WTC11 (cell line): ENCODE measurements around the gene TIMM50. TPM values are rescaled to one million over a fixed set of nuclear protein-coding genes. Genes with fewer than 3 reads are reported as not detected.

Experiments used
- ATAC-seq: fragments of 200-7000 bp; cut with Tn5 transposase; 2 replicates; pipeline ENCODE4 v1.10.0; 2021; ENCODE audit warnings: mild to moderate bottlenecking, moderate library complexity
- CTCF ChIA-PET: fragments of 300-600 bp; sonication (Branson Sonifier 250); formaldehyde crosslinking; loops from one replicate; lab custom pipeline; 2021; ENCODE audit warnings: antibody characterized with exemption; lab: Charles Lee
- POLR2A ChIA-PET: fragments of 350-600 bp; sonication (Branson Sonifier 250); formaldehyde crosslinking; loops from one replicate; lab custom pipeline; 2021; ENCODE audit warnings: antibody characterized with exemption; lab: Charles Lee
- DNase-seq: peaks from one replicate; pipeline ENCODE4 v3.0.0; 2021; ENCODE audit warnings: low spot score
- H3K27ac Mint-ChIP-seq: 2 replicates; pipeline ENCODE4 v1.8.0; 2021; ENCODE audit warnings: mixed read lengths
- H3K27me3 Mint-ChIP-seq: 2 replicates; pipeline ENCODE4 v1.8.0; 2021; ENCODE audit warnings: low read depth, mild to moderate bottlenecking, moderate library complexity, mixed read lengths
- H3K36me3 Mint-ChIP-seq: 2 replicates; pipeline ENCODE4 v1.8.0; 2021; ENCODE audit warnings: mixed read lengths
- H3K4me1 Mint-ChIP-seq: 2 replicates; pipeline ENCODE4 v1.8.0; 2022; ENCODE audit warnings: mixed read lengths
- H3K4me3 Mint-ChIP-seq: 2 replicates; pipeline ENCODE4 v1.8.0; 2021; ENCODE audit warnings: mild to moderate bottlenecking, moderate library complexity, mixed read lengths
- H3K9me3 Mint-ChIP-seq: 2 replicates; pipeline ENCODE4 v1.8.0; 2021; ENCODE audit warnings: mixed read lengths
- ESRRA ChIP-seq: sonication (generic); formaldehyde crosslinking; IDR thresholded peaks from 2 replicates; pipeline ENCODE4 v1.8.1; 2022; ENCODE audit warnings: mild to moderate bottlenecking, missing genetic modification reagents, borderline replicate concordance
- ETV6 ChIP-seq: sonication (generic); formaldehyde crosslinking; IDR thresholded peaks from 2 replicates; pipeline ENCODE4 v1.8.1; 2022; ENCODE audit warnings: mild to moderate bottlenecking, missing genetic modification reagents
- FOXJ3 ChIP-seq: sonication (generic); formaldehyde crosslinking; IDR thresholded peaks from 2 replicates; pipeline ENCODE4 v1.9.0; 2021; ENCODE audit warnings: missing genetic modification reagents, mild to moderate bottlenecking, borderline replicate concordance
- FOXP1 ChIP-seq: sonication (generic); formaldehyde crosslinking; IDR thresholded peaks from 2 replicates; pipeline ENCODE4 v1.8.0; 2022; ENCODE audit warnings: missing genetic modification reagents, mild to moderate bottlenecking, moderate library complexity, borderline replicate concordance
- MYBL2 ChIP-seq: sonication (generic); formaldehyde crosslinking; IDR thresholded peaks from 2 replicates; pipeline ENCODE4 v1.8.1; 2023; ENCODE audit warnings: mild to moderate bottlenecking, moderate library complexity, missing genetic modification reagents
- NFATC4 ChIP-seq: fragments of 250-450 bp; sonication (Bioruptor Pico); IDR thresholded peaks from 2 replicates; pipeline ENCODE4 v1.9.0; 2021; ENCODE audit warnings: mild to moderate bottlenecking
- NR2C2 ChIP-seq: sonication (generic); formaldehyde crosslinking; IDR thresholded peaks from 2 replicates; pipeline ENCODE4 v1.8.0; 2022; ENCODE audit warnings: mild to moderate bottlenecking, missing genetic modification reagents
- NR3C1 ChIP-seq: sonication (generic); formaldehyde crosslinking; conservative IDR thresholded peaks from 2 replicates; pipeline ENCODE4 v1.8.1; 2023; ENCODE audit warnings: low read depth, mild to moderate bottlenecking, missing genetic modification reagents
- RORB ChIP-seq: fragments of 250-450 bp; sonication (Bioruptor Pico); IDR thresholded peaks from 2 replicates; pipeline ENCODE4 v1.9.0; 2021; ENCODE audit warnings: mild to moderate bottlenecking
- SMAD4 ChIP-seq: sonication (generic); formaldehyde crosslinking; IDR thresholded peaks from 2 replicates; pipeline ENCODE4 v1.8.0; 2022; ENCODE audit warnings: mild to moderate bottlenecking, missing genetic modification reagents
- SP1 ChIP-seq: sonication (generic); formaldehyde crosslinking; conservative IDR thresholded peaks from 2 replicates; pipeline ENCODE4 v1.8.1; 2022; ENCODE audit warnings: missing genetic modification reagents
- ZNF138 ChIP-seq: sonication (generic); formaldehyde crosslinking; conservative IDR thresholded peaks from 2 replicates; pipeline ENCODE4 v1.8.1; 2022; ENCODE audit warnings: mild to moderate bottlenecking, moderate library complexity, missing genetic modification reagents
- ZNF232 ChIP-seq: sonication (generic); formaldehyde crosslinking; IDR thresholded peaks from 2 replicates; pipeline ENCODE4 v1.8.0; 2022; ENCODE audit warnings: mild to moderate bottlenecking, missing genetic modification reagents
- total RNA-seq: library from RNA; stranded (reverse); gene quantifications from 3 replicates; pipeline ENCODE4 v1.2.3, GENCODE V29; 2021
- TF ChIP-seq, protein P1 (sequence below): sonication (generic); formaldehyde crosslinking; conservative IDR thresholded peaks from 2 replicates; pipeline ENCODE4 v1.8.1; 2023; ENCODE audit warnings: mild to moderate bottlenecking, low read depth, missing genetic modification reagents, moderate library complexity
- TF ChIP-seq, protein P2 (sequence below): sonication (generic); formaldehyde crosslinking; IDR thresholded peaks from 2 replicates; pipeline ENCODE4 v1.8.1; 2023; ENCODE audit warnings: mild to moderate bottlenecking, missing genetic modification reagents, moderate library complexity
- TF ChIP-seq, protein P3 (sequence below): fragments of 250-450 bp; sonication (Bioruptor Pico); IDR thresholded peaks from 2 replicates; pipeline ENCODE4 v1.9.0; 2021; ENCODE audit warnings: mild to moderate bottlenecking
- TF ChIP-seq, protein P4 (sequence below): fragments of 200-600 bp; IDR thresholded peaks from 2 replicates; pipeline ENCODE4 v1.8.0; 2022; ENCODE audit warnings: antibody characterized with exemption
- TF ChIP-seq, protein P5 (sequence below): fragments of 250-450 bp; sonication (Bioruptor Pico); IDR thresholded peaks from 2 replicates; pipeline ENCODE4 v1.9.0; 2021; ENCODE audit warnings: mild to moderate bottlenecking

TIMM50 gene
- total RNA-seq, 1 experiment from 2014 or later = 154 TPM

DNA sequence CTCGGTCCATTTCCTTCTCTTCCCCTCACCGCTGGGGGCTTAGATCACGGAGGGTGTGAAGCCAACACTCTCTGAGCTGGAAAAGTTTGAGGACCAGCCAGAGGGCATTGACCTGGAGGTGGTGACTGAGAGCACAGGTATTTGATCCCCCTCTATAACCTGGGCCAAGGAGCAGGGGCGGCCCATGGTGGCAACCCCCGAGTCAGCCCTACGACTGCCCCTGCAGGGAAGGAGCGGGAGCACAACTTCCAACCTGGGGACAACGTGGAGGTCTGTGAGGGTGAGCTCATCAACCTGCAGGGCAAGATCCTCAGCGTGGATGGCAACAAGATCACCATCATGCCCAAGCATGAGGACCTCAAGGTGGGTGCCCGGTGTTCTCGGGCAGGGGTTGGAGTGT, 11.6 kb upstream of the TIMM50 start:
- H3K9me3 Mint-ChIP-seq = no peaks in the 10 kb centered on the region
- ATAC-seq = peak; percentile 62
- 0 out of 2 replicates have a peak, but pooled peaks have one; percentile 17 for TF ChIP-seq FOXP1 (CRISPR knock-in tag)
- no peak for TF ChIP-seq FOXJ3
- H3K4me3 Mint-ChIP-seq = no peak overlapping the region
- H3K27ac Mint-ChIP-seq = no peak overlapping the region
- POLR2A ChIA-PET = interaction anchor here (1.3 kb wide), 1 partner anchor 33 kb away, joined by 4 read pairs; the partner anchor contains the start of gene RPS16
- H3K27me3 Mint-ChIP-seq = no peaks in the 10 kb centered on the region
- CTCF ChIA-PET = interaction anchor here (0.9 to 1.3 kb wide), 3 partner anchors 13 to 63 kb away, joined by 3 to 6 read pairs (median 3); partner anchors contain the start of gene EID2B
- H3K36me3 Mint-ChIP-seq = peaks cover 71% of the 10 kb centered on the region
- no peaks in the 10 kb centered on the region for H3K4me1 Mint-ChIP-seq
- DNase-seq = no peak

DNA sequence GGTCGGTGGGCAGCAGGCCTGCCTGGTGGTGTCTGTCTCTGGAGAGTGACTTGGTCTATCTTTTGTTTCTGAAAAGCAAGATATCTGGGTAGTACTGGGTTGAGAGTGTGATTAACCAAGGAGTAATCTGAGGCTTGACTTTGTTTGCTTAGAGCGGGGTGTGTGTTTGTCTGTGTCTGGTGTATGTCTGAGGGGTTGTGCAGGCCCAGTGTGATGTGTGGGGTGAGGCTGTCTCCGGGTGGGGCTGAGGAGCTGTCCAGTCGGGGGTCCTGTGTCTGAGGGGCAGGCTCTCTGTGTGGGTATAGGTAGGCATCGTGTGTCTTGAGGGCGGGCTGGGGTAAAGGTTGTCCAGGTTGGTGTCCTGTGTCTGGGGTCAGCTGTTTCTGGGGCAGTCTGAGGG, 11.1 kb upstream of the TIMM50 start:
- peaks cover 74% of the 10 kb centered on the region for H3K36me3 Mint-ChIP-seq
- no peak overlapping the region for H3K4me3 Mint-ChIP-seq
- CTCF ChIA-PET = interaction anchor here (0.9 to 1.3 kb wide), 3 partner anchors 12 to 63 kb away, joined by 3 to 6 read pairs (median 3); partner anchors contain the start of gene EID2B
- no peak for TF ChIP-seq ZNF232 (CRISPR knock-in tag)
- TF ChIP-seq, protein P1, sequence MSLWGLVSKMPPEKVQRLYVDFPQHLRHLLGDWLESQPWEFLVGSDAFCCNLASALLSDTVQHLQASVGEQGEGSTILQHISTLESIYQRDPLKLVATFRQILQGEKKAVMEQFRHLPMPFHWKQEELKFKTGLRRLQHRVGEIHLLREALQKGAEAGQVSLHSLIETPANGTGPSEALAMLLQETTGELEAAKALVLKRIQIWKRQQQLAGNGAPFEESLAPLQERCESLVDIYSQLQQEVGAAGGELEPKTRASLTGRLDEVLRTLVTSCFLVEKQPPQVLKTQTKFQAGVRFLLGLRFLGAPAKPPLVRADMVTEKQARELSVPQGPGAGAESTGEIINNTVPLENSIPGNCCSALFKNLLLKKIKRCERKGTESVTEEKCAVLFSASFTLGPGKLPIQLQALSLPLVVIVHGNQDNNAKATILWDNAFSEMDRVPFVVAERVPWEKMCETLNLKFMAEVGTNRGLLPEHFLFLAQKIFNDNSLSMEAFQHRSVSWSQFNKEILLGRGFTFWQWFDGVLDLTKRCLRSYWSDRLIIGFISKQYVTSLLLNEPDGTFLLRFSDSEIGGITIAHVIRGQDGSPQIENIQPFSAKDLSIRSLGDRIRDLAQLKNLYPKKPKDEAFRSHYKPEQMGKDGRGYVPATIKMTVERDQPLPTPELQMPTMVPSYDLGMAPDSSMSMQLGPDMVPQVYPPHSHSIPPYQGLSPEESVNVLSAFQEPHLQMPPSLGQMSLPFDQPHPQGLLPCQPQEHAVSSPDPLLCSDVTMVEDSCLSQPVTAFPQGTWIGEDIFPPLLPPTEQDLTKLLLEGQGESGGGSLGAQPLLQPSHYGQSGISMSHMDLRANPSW (CRISPR knock-in tag) = no peak
- TF ChIP-seq, protein P2, sequence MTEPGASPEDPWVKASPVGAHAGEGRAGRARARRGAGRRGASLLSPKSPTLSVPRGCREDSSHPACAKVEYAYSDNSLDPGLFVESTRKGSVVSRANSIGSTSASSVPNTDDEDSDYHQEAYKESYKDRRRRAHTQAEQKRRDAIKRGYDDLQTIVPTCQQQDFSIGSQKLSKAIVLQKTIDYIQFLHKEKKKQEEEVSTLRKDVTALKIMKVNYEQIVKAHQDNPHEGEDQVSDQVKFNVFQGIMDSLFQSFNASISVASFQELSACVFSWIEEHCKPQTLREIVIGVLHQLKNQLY (CRISPR knock-in tag) = no peak
- TF ChIP-seq, all 79 proteins: peak for 0
- no peak for DNase-seq
- no peak for ATAC-seq
- POLR2A ChIA-PET = interaction anchor here (1.3 kb wide), 1 partner anchor 33 kb away, joined by 4 read pairs; the partner anchor contains the start of gene RPS16
- Mint-ChIP-seq H3K27me3 (no peaks in the 10 kb centered on the region), H3K9me3 (no peaks in the 10 kb centered on the region), H3K27ac (no peak overlapping the region; the same call in 1 of the 2 replicates), H3K4me1 (peaks cover 1% of the 10 kb centered on the region; the same call in 1 of the 2 replicates)

DNA sequence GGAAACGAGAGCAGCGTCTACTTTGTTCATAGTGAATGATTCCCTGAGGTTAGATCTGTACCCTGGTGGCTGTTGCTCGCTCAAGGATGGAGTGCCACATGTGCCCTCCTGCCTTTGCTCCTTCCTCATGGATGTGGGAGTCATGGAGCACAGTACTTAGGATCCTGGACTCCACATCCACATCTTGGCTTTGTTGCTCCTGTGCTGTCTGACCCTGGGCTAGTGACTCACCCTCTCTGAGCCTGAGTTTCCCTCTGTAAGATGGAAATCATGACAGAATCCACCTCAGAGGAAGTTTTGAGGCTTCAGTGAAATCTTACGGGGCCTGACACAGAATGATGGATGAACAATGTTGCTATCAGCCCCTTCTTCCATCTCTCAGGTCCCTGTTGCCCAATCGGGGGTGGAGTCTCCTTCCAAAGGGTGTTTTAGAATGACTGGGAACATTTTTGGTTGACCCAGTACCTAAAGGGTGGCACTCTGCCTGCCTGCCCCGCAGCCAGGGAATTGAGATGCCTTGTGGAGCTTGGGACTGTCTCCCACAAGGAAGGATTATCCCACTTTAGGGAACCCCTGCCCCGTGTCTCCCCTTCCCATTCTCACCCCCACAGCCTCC, 9.8 kb upstream of the TIMM50 start:
- Mint-ChIP-seq H3K9me3 (no peaks in the 10 kb centered on the region), H3K36me3 (peaks cover 71% of the 10 kb centered on the region), H3K27me3 (no peaks in the 10 kb centered on the region), H3K4me1 (peaks cover 3% of the 10 kb centered on the region; the same call in 1 of the 2 replicates), H3K27ac (no peak overlapping the region), H3K4me3 (no peak overlapping the region)
- DNase-seq (no peak), ATAC-seq (no peak)
- ChIA-PET CTCF (no interaction called here), POLR2A (no interaction called here)
- TF ChIP-seq, protein P3, sequence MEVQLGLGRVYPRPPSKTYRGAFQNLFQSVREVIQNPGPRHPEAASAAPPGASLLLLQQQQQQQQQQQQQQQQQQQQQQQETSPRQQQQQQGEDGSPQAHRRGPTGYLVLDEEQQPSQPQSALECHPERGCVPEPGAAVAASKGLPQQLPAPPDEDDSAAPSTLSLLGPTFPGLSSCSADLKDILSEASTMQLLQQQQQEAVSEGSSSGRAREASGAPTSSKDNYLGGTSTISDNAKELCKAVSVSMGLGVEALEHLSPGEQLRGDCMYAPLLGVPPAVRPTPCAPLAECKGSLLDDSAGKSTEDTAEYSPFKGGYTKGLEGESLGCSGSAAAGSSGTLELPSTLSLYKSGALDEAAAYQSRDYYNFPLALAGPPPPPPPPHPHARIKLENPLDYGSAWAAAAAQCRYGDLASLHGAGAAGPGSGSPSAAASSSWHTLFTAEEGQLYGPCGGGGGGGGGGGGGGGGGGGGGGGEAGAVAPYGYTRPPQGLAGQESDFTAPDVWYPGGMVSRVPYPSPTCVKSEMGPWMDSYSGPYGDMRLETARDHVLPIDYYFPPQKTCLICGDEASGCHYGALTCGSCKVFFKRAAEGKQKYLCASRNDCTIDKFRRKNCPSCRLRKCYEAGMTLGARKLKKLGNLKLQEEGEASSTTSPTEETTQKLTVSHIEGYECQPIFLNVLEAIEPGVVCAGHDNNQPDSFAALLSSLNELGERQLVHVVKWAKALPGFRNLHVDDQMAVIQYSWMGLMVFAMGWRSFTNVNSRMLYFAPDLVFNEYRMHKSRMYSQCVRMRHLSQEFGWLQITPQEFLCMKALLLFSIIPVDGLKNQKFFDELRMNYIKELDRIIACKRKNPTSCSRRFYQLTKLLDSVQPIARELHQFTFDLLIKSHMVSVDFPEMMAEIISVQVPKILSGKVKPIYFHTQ (CRISPR knock-in tag) = no peak
- TF ChIP-seq ZNF232 (CRISPR knock-in tag) (no peak), ZNF138 (CRISPR knock-in tag) (no peak), RORB (CRISPR knock-in tag) (no peak), ESRRA (no peak), NR2C2 (CRISPR knock-in tag) (no peak), SP1 (CRISPR knock-in tag) (no peak), ETV6 (CRISPR knock-in tag) (no peak), SMAD4 (CRISPR knock-in tag) (no peak), NR3C1 (CRISPR knock-in tag) (no peak), NFATC4 (CRISPR knock-in tag) (no peak), MYBL2 (no peak)
- TF ChIP-seq, protein P4, sequence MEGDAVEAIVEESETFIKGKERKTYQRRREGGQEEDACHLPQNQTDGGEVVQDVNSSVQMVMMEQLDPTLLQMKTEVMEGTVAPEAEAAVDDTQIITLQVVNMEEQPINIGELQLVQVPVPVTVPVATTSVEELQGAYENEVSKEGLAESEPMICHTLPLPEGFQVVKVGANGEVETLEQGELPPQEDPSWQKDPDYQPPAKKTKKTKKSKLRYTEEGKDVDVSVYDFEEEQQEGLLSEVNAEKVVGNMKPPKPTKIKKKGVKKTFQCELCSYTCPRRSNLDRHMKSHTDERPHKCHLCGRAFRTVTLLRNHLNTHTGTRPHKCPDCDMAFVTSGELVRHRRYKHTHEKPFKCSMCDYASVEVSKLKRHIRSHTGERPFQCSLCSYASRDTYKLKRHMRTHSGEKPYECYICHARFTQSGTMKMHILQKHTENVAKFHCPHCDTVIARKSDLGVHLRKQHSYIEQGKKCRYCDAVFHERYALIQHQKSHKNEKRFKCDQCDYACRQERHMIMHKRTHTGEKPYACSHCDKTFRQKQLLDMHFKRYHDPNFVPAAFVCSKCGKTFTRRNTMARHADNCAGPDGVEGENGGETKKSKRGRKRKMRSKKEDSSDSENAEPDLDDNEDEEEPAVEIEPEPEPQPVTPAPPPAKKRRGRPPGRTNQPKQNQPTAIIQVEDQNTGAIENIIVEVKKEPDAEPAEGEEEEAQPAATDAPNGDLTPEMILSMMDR = no peak
- TF ChIP-seq, protein P5, sequence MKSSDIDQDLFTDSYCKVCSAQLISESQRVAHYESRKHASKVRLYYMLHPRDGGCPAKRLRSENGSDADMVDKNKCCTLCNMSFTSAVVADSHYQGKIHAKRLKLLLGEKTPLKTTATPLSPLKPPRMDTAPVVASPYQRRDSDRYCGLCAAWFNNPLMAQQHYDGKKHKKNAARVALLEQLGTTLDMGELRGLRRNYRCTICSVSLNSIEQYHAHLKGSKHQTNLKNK = no peak
